ENCODE data around the gene CT47A7.
"Not testable (repeated sequence)": the region's sequence is repeated elsewhere in the genome, so short reads cannot be mapped to it uniquely, and the experiment has no call there.

The CT47A7 gene

GRCh38 chrX:120956500-120956899, at the start of gene CT47A7:
CT47A7 (minus strand) TSS chrX:120956600; CDS start chrX:120956345, 255 bp downstream.
- H3K27me3 Mint-ChIP-seq, H3K9me3 Mint-ChIP-seq: not testable (repeated sequence)

DNA sequence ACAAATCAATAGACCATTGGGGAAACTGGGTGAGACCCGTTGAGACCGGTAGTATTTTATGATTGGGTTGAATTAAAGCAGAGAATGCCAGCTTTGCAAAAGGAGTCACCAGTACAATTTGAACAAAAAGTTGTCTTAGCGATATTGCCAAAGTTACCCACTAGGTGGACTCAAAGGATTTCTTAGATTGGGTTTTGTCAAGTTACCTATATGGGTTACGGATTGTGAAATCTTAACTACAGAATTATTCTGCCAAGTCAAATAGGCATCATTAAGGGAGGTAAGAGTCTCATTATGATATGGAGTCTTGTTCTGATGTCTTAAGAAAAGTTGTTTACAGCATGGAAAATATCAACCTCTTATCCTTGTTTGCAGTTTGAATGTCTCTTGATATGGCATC, 44.2 kb upstream of the CT47A7 start:
- Mint-ChIP-seq H3K4me3 (no peak overlapping the region), H3K36me3 (no peaks in the 10 kb centered on the region), H3K9me3 (no peaks in the 10 kb centered on the region), H3K27ac (no peak overlapping the region), H3K4me1 (no peaks in the 10 kb centered on the region), H3K27me3 (no peaks in the 10 kb centered on the region)

More at GRCh38 chrX:120956500-120956899, at the start of gene CT47A7:
- H3K4me1 Mint-ChIP-seq, H3K36me3 Mint-ChIP-seq, H3K4me3 Mint-ChIP-seq, H3K27ac Mint-ChIP-seq: not testable (repeated sequence)

- no peaks in the 10 kb centered on the region for H3K4me1 Mint-ChIP-seq
- no peak overlapping the region for H3K4me3 Mint-ChIP-seq
- H3K27ac Mint-ChIP-seq = no peak overlapping the region
- H3K36me3 Mint-ChIP-seq = no peaks in the 10 kb centered on the region
- no peaks in the 10 kb centered on the region for H3K9me3 Mint-ChIP-seq
- no peaks in the 10 kb centered on the region for H3K27me3 Mint-ChIP-seq
Observed at GRCh38 chrX:120999413-120999812, 43.0 kb upstream of the CT47A7 start.

DNA sequence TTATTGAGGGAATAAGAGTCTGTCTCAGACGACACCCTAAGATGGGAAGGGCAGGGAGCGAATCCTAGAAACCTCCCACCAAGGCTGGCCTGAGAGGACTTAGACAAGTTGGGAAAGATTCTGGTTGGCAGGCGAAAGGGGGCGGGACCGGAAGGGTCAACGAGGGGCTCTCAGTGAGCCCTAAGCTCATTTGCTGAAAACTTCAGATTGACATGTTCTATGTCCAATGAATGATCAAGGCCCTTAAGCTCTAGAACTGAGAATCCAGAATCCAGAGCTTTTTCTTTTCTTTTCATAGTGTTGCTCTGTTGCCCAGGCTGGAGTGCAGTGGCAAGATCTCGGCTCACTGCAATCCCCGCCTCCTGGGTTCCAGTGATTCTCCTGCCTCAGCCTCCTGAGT, 29.3 kb upstream of the CT47A7 start, which contains the start of gene CT47A1:
Gene CT47A1 (minus strand): TSS at position 101 of the 400 bp plus-strand sequence. CDS start 231 bp downstream, outside the sequence.
- not testable (repeated sequence) for H3K27ac Mint-ChIP-seq, H3K36me3 Mint-ChIP-seq, H3K4me1 Mint-ChIP-seq, H3K4me3 Mint-ChIP-seq, H3K9me3 Mint-ChIP-seq, H3K27me3 Mint-ChIP-seq

Measured in activated naive CD4-positive, alpha-beta T cell treated with anti-CD3 and anti-CD28 coated beads, Interleukin-2, amount 50 U/mL, for 24 hours (primary cell).